Ovary (tissue), 9 donors: ENCODE results near the gene ARID3C. TPM values are rescaled to one million over a fixed set of nuclear protein-coding genes. Genes with fewer than 3 reads are reported as not detected.

Source experiments
- DNase-seq, 5 donors: peaks; one replicate each; pipeline ENCODE4 v3.0.0-alpha.2; 2019 to 2020
- H3K27ac ChIP-seq, 2 donors: fragments of 200-600 bp; one replicate each; pipeline versions ENCODE4 v1.5.1 to v1.8.0; 2019 to 2022
- H3K27me3 ChIP-seq: fragments of 200-600 bp; one replicate; pipeline ENCODE4 v1.8.0; 2022
- H3K36me3 ChIP-seq: fragments of 200-600 bp; sonication (generic); one replicate; pipeline ENCODE4 v1.5.1; 2019
- H3K4me1 ChIP-seq: one replicate; pipeline ENCODE4 v1.8.1; 2013; ENCODE audit warnings: mild to moderate bottlenecking, moderate library complexity; ENCODE audit not compliant: insufficient read depth
- H3K4me3 ChIP-seq: fragments of 200-600 bp; sonication (generic); one replicate; pipeline ENCODE4 v1.5.1; 2017
- H3K9me3 ChIP-seq, 2 donors: fragments of 200-600 bp in 1 of 2; sonication (generic) in 1 of 2; one replicate each; pipeline versions ENCODE4 v1.5.1 to v1.8.1; 2013 to 2019; ENCODE audit warnings: mild to moderate bottlenecking in 1 of 2, moderate library complexity in 1 of 2
- CTCF ChIP-seq, 3 donors: fragments of 450-650 bp in 2 of 3; fragments of 200-600 bp in 1 of 3; IDR thresholded peaks; one replicate each; pipeline versions ENCODE4 v1.5.1 to v1.8.0; 2016 to 2022; ENCODE audit warnings: antibody characterized with exemption in 3 of 3, mild to moderate bottlenecking in 1 of 3
- EP300 ChIP-seq: sonication (generic); formaldehyde crosslinking; IDR thresholded peaks from one replicate; pipeline ENCODE4 v1.6.1; 2017; ENCODE audit warnings: antibody characterized with exemption
- POLR2A ChIP-seq: fragments of 450-650 bp; IDR thresholded peaks from one replicate; pipeline ENCODE4 v1.6.1; 2017; ENCODE audit warnings: antibody characterized with exemption, mild to moderate bottlenecking, moderate library complexity
- WGBS, 3 donors: extraction: QIAGEN DNeasy Blood & Tissue Kit in 1 of 3; methylation state at CpG; one replicate each; pipeline versions ENCODE4 v1.1.5 to v1.1.7; 2013 to 2017; 5-methylcytosine and 5-hydroxymethylcytosine counted together
- intact Hi-C, 4 donors: fragments of 100-400 bp; cut with DNase I; formaldehyde crosslinking; loops; one replicate each; pipeline versions ENCODE4 v1.11.0 to v1.15.1; 2022 to 2023
- polyA plus RNA-seq, 2 donors: library from polyadenylated mRNA; stranded (reverse); fragments of 200-250 nt in 1 of 2; fragments of 350-450 nt in 1 of 2; fragmentation: Illumina TruSeq in 1 of 2; extraction: RNeasy Lipid Tissue Mini Kit (QIAGEN cat#74804) in 1 of 2; gene quantifications; one replicate each; pipeline ENCODE4 v1.2.3, GENCODE V29; 2013 to 2014
- total RNA-seq, 7 donors: library from RNA; depleted of rRNA in 2 of 7; stranded (reverse); fragments of >200 nt in 2 of 7; fragmentation: NEBNext Ultra II Directional in 3 of 7; extraction: Animal tissue kit (Norgen Biotek cat#: 25700) in 3 of 7; gene quantifications; one replicate each; pipeline versions ENCODE4 v1.1.0 to v1.2.4, GENCODE V29; 2016 to 2023
- donor health status: DM: no; HTN: no; CAD: no; lungs with moderate emphysema.
- donor health status: DM: no; HTN: no; CAD: no.
- donor health status: Bipolar disorder and iron deficiency.
- donor health status: DM: yes; HTN: yes; CAD: no.
- donor health status: DM: no; HTN: no; CAD: no.
- donor health status: DM: yes; HTN: yes; CAD: no.

Gene ARID3C
- total and polyA plus RNA-seq, 9 donors: 0.07 to 0.40 TPM; not detected in 7

- Histone ChIP-seq H3K4me1 (peaks cover 10% of the 10 kb centered on the region), H3K36me3 (no peaks in the 10 kb centered on the region), H3K27me3 (no peaks in the 10 kb centered on the region), H3K27ac (no peak overlapping the region), H3K4me3 (no peak overlapping the region), H3K9me3 (no peaks in the 10 kb centered on the region)
- no peak for DNase-seq
- intact Hi-C loops: no loop called here
- TF ChIP-seq POLR2A (no peak), EP300 (no peak), CTCF (IDR thresholded peaks at IDR 0.05) (no peak)
- 8 to 20% (median 11%) methylated on average over 17 of the region's 17 CpGs for WGBS, 3 donors
Observed at GRCh38 chr9:34579104-34579807, 49.6 kb downstream of the ARID3C start.

GRCh38 chr9:34578241-34579103 lies 50.4 kb downstream of the ARID3C start:
- WGBS, 3 donors: 24 to 38% (median 27%) methylated on average over 16 to 28 of the region's 28 CpGs
- intact Hi-C loops: no loop called here
- Histone ChIP-seq H3K4me1 (peaks cover 10% of the 10 kb centered on the region), H3K27ac (no peak overlapping the region), H3K36me3 (no peaks in the 10 kb centered on the region), H3K27me3 (no peaks in the 10 kb centered on the region), H3K4me3 (no peak overlapping the region), H3K9me3 (no peaks in the 10 kb centered on the region)
- peak in 1 of 5 donors; percentile 51 for DNase-seq
- TF ChIP-seq CTCF (IDR thresholded peaks at IDR 0.05) (no peak), POLR2A (no peak), EP300 (no peak)

GRCh38 chr9:34577400-34578240 lies 51.2 kb downstream of the ARID3C start:
- Histone ChIP-seq H3K4me3 (no peak overlapping the region), H3K36me3 (no peaks in the 10 kb centered on the region), H3K27ac (no peak overlapping the region), H3K9me3 (no peaks in the 10 kb centered on the region), H3K4me1 (peaks cover 10% of the 10 kb centered on the region), H3K27me3 (no peaks in the 10 kb centered on the region)
- WGBS, 3 donors: 2% methylated on average over 32 to 62 of the region's 62 CpGs
- no peak for DNase-seq
- intact Hi-C loops: no loop called here
- TF ChIP-seq CTCF (IDR thresholded peaks at IDR 0.05): no peak
- no peak for TF ChIP-seq EP300
- TF ChIP-seq POLR2A: no peak

- 29 to 37% (median 36%) methylated on average over 14 of the region's 14 CpGs for WGBS, 3 donors
- no peak overlapping the region for H3K27ac ChIP-seq
- peak; percentile 43 to 74 (median 59) for DNase-seq
- H3K4me1 ChIP-seq: peaks cover 10% of the 10 kb centered on the region
- H3K4me3 ChIP-seq: no peak overlapping the region
- no peaks in the 10 kb centered on the region for H3K9me3 ChIP-seq
- no peaks in the 10 kb centered on the region for H3K36me3 ChIP-seq
- no peaks in the 10 kb centered on the region for H3K27me3 ChIP-seq
- intact Hi-C loops: no loop called here
- TF ChIP-seq POLR2A (no peak), CTCF (IDR thresholded peaks at IDR 0.05) (no peak), EP300 (no peak)
Observed at GRCh38 chr9:34576597-34577399, 52.1 kb downstream of the ARID3C start.
